H9 (cell line): ENCODE data around the gene SAXO1. TPM values are rescaled to one million over a fixed set of nuclear protein-coding genes. Genes with fewer than 3 reads are reported as not detected.

ENCODE experiments used
- DNase-seq: peaks from one replicate; pipeline ENCODE4 v3.0.0-alpha.2; 2017
- H2AFZ ChIP-seq: one replicate; pipeline ENCODE4 v1.6.1; 2013; ENCODE audit warnings: mild to moderate bottlenecking, low read length, control low read depth, moderate library complexity
- H2AK5ac ChIP-seq: 2 replicates; pipeline ENCODE4 v1.6.1; 2013; ENCODE audit warnings: low read length, control low read depth, mixed read lengths; ENCODE audit not compliant: insufficient read length
- H2BK120ac ChIP-seq: one replicate; pipeline ENCODE4 v1.6.1; 2013; ENCODE audit warnings: low read depth, mild to moderate bottlenecking, low read length, control low read depth, inconsistent platforms; ENCODE audit not compliant: poor library complexity, severe bottlenecking
- H2BK12ac ChIP-seq: 2 replicates; pipeline ENCODE4 v1.6.1; 2013; ENCODE audit warnings: low read length, control low read depth, mixed read lengths, low read depth; ENCODE audit not compliant: insufficient read length
- H2BK15ac ChIP-seq: 2 replicates; pipeline ENCODE4 v1.6.1; 2013; ENCODE audit warnings: low read depth, low read length, control low read depth
- H2BK20ac ChIP-seq: one replicate; pipeline ENCODE4 v1.6.1; 2013; ENCODE audit warnings: low read depth, mild to moderate bottlenecking, low read length, control low read depth, inconsistent platforms; ENCODE audit not compliant: poor library complexity, severe bottlenecking
- H2BK5ac ChIP-seq: 2 replicates; pipeline ENCODE4 v1.6.1; 2013; ENCODE audit warnings: low read length, control low read depth, mixed read lengths; ENCODE audit not compliant: insufficient read length
- H3K14ac ChIP-seq: 2 replicates; pipeline ENCODE4 v1.6.1; 2013; ENCODE audit warnings: low read length, control low read depth; ENCODE audit not compliant: insufficient read depth
- H3K18ac ChIP-seq: 2 replicates; pipeline ENCODE4 v1.6.1; 2013; ENCODE audit warnings: low read depth, mild to moderate bottlenecking, mixed read lengths, low read length, control low read depth; ENCODE audit not compliant: insufficient read length
- H3K23ac ChIP-seq: 2 replicates; pipeline ENCODE4 v1.6.1; 2013; ENCODE audit warnings: low read length, control low read depth, mixed read lengths, low read depth; ENCODE audit not compliant: insufficient read length
- H3K23me2 ChIP-seq: 2 replicates; pipeline ENCODE4 v1.6.1; 2013; ENCODE audit warnings: low read depth, mild to moderate bottlenecking, mixed read lengths, low read length, control low read depth; ENCODE audit not compliant: insufficient read length, poor library complexity, severe bottlenecking
- H3K27ac ChIP-seq: 2 replicates; pipeline ENCODE4 v1.5.1; 2013; ENCODE audit warnings: low read length, control low read depth, mixed read lengths, low read depth; ENCODE audit not compliant: insufficient read length
- H3K27me3 ChIP-seq: 2 replicates; pipeline ENCODE4 v1.6.1; 2013; ENCODE audit warnings: low read length, control low read depth, inconsistent platforms; ENCODE audit not compliant: insufficient read depth
- H3K4ac ChIP-seq: 2 replicates; pipeline ENCODE4 v1.6.1; 2013; ENCODE audit warnings: low read depth, mild to moderate bottlenecking, control low read depth, inconsistent platforms, low read length, moderate library complexity
- H3K4me1 ChIP-seq: 2 replicates; pipeline ENCODE4 v1.6.1; 2013; ENCODE audit warnings: low read length, control low read depth, inconsistent platforms; ENCODE audit not compliant: insufficient read depth
- H3K4me2 ChIP-seq: 2 replicates; pipeline ENCODE4 v1.6.1; 2013; ENCODE audit warnings: low read length, control low read depth, mixed read lengths; ENCODE audit not compliant: insufficient read length, insufficient read depth
- H3K56ac ChIP-seq: 2 replicates; pipeline ENCODE4 v1.6.1; 2013; ENCODE audit warnings: low read depth, mild to moderate bottlenecking, mixed read lengths, low read length, control low read depth; ENCODE audit not compliant: insufficient read length
- H3K79me1 ChIP-seq: 2 replicates; pipeline ENCODE4 v1.6.1; 2013; ENCODE audit warnings: low read depth, mild to moderate bottlenecking, moderate library complexity, low read length, control low read depth, inconsistent platforms; ENCODE audit not compliant: insufficient read depth, poor library complexity, severe bottlenecking
- H3K79me2 ChIP-seq: 2 replicates; pipeline ENCODE4 v1.6.1; 2013; ENCODE audit warnings: low read length, control low read depth, inconsistent platforms; ENCODE audit not compliant: insufficient read depth
- H3K9ac ChIP-seq: 2 replicates; pipeline ENCODE4 v1.6.1; 2013; ENCODE audit warnings: low read length, control low read depth, mixed read lengths; ENCODE audit not compliant: insufficient read length; ENCODE audit errors: extremely low read depth
- H3K9me3 ChIP-seq: one replicate; pipeline ENCODE4 v1.6.1; 2013; ENCODE audit warnings: low read depth, low read length, inconsistent platforms; ENCODE audit not compliant: control insufficient read depth
- H3T11ph ChIP-seq: one replicate; pipeline ENCODE4 v1.6.1; 2013; ENCODE audit warnings: mild to moderate bottlenecking, low read length, control low read depth, inconsistent platforms
- H4K20me1 ChIP-seq: one replicate; pipeline ENCODE4 v1.6.1; 2013; ENCODE audit not compliant: control insufficient read depth, insufficient read length, insufficient read depth
- H4K5ac ChIP-seq: 2 replicates; pipeline ENCODE4 v1.6.1; 2013; ENCODE audit warnings: low read depth, mild to moderate bottlenecking, mixed read lengths, low read length, control low read depth; ENCODE audit not compliant: insufficient read length
- H4K8ac ChIP-seq: replicated peaks from 2 replicates; pipeline ENCODE4 v1.6.1; 2013; ENCODE audit warnings: low read length, control low read depth, mixed read lengths, low read depth; ENCODE audit not compliant: insufficient read length
- H4K91ac ChIP-seq: 2 replicates; pipeline ENCODE4 v1.6.1; 2013; ENCODE audit warnings: low read depth, mild to moderate bottlenecking, moderate library complexity, mixed read lengths, low read length, control low read depth; ENCODE audit not compliant: insufficient read length
- H3K27ac Mint-ChIP-seq, 3 experiments: 2 replicates in 2 of 3; 3 replicates in 1 of 3; pipeline ENCODE4 v1.8.0; 2020 to 2021; ENCODE audit warnings: mixed read lengths in 3 of 3, mild to moderate bottlenecking in 1 of 3, moderate library complexity in 1 of 3
- H3K27me3 Mint-ChIP-seq: 2 replicates; pipeline ENCODE4 v1.8.0; 2021; ENCODE audit warnings: low read depth, mild to moderate bottlenecking, moderate library complexity, mixed read lengths
- H3K36me3 Mint-ChIP-seq, 3 experiments: 2 replicates in 2 of 3; 3 replicates in 1 of 3; pipeline ENCODE4 v1.8.0; 2020 to 2021; ENCODE audit warnings: low read depth in 3 of 3, mixed read lengths in 3 of 3; ENCODE audit not compliant: insufficient read depth in 1 of 3
- H3K4me1 Mint-ChIP-seq, 2 experiments: 2 replicates each; pipeline ENCODE4 v1.8.0; 2020; ENCODE audit warnings: mixed read lengths in 2 of 2
- H3K4me3 Mint-ChIP-seq, 2 experiments: 2 replicates in 1 of 2; 3 replicates in 1 of 2; pipeline ENCODE4 v1.8.0; 2020 to 2021; ENCODE audit warnings: mild to moderate bottlenecking in 2 of 2, mixed read lengths in 2 of 2, moderate library complexity in 1 of 2
- H3K9me3 Mint-ChIP-seq, 2 experiments: 2 replicates in 1 of 2; 3 replicates in 1 of 2; pipeline ENCODE4 v1.8.0; 2020; ENCODE audit warnings: mild to moderate bottlenecking in 2 of 2, mixed read lengths in 2 of 2, moderate library complexity in 1 of 2
- WGBS: extraction: QIAGEN DNeasy Blood & Tissue Kit; methylation state at CpG from one replicate; pipeline ENCODE4 v1.1.7; 2013; ENCODE audit warnings: missing lambda C conversion rate, low lambda C conversion rate, mixed read lengths; ENCODE audit not compliant: insufficient read length; ENCODE audit errors: extremely low coverage; 5-methylcytosine and 5-hydroxymethylcytosine counted together
- total RNA-seq: library from RNA; stranded (reverse); gene quantifications from 2 replicates; pipeline ENCODE4 v1.2.1, GENCODE V29; 2021
- TF ChIP-seq, protein P1 (sequence below): fragments of 200-600 bp; sonication (generic); conservative IDR thresholded peaks from 3 replicates; pipeline ENCODE4 v1.8.0; 2021; ENCODE audit warnings: antibody characterized with exemption, mild to moderate bottlenecking

Gene SAXO1
- total RNA-seq, 1 experiment from 2014 or later: 0.09 TPM

DNA sequence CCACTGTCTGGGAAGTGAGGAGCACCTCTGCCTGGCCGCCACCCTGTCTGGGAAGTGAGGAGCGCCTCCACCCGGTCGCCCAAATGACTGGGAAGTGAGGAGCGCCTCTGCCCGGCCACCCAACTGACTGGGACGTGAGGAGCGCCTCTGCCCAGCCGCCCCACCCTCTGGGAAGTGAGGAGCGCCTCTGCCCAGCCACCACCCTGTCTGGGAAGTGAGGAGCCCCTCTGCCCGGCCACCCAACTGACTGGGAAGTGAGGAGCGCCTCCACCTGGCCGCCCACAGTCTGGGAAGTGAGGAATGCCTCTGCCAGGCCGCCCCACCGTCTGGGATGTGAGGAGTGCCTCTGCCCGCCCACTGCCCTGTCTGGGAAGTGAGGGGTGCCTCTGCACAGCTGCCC is 32.9 kb downstream of the SAXO1 start:
- H3K23ac ChIP-seq: no peak overlapping the region
- H4K8ac ChIP-seq: no peak overlapping the region
- H2BK20ac ChIP-seq: no peak overlapping the region
- H3K79me1 ChIP-seq: no peaks in the 10 kb centered on the region
- no peak overlapping the region for H3K9ac ChIP-seq
- no peak overlapping the region for H2BK5ac ChIP-seq
- DNase-seq: no peak
- no peak overlapping the region for H3K4ac ChIP-seq
- Mint-ChIP-seq H3K36me3 (peaks cover 13 to 19% (median 14%) of the 10 kb centered on the region in 3 experiments), H3K27ac (no peak overlapping the region), H3K27me3 (no peaks in the 10 kb centered on the region; the same call in none of the 2 replicates), H3K4me3 (no peak overlapping the region), H3K4me1 (no peaks in the 10 kb centered on the region), H3K9me3 (peaks cover 29 to 41% of the 10 kb centered on the region in 2 experiments)
- no peaks in the 10 kb centered on the region for H3K9me3 ChIP-seq
- TF ChIP-seq, protein P1, sequence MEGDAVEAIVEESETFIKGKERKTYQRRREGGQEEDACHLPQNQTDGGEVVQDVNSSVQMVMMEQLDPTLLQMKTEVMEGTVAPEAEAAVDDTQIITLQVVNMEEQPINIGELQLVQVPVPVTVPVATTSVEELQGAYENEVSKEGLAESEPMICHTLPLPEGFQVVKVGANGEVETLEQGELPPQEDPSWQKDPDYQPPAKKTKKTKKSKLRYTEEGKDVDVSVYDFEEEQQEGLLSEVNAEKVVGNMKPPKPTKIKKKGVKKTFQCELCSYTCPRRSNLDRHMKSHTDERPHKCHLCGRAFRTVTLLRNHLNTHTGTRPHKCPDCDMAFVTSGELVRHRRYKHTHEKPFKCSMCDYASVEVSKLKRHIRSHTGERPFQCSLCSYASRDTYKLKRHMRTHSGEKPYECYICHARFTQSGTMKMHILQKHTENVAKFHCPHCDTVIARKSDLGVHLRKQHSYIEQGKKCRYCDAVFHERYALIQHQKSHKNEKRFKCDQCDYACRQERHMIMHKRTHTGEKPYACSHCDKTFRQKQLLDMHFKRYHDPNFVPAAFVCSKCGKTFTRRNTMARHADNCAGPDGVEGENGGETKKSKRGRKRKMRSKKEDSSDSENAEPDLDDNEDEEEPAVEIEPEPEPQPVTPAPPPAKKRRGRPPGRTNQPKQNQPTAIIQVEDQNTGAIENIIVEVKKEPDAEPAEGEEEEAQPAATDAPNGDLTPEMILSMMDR: no peak
- no peak overlapping the region for H2BK12ac ChIP-seq
- H3K27me3 ChIP-seq: no peaks in the 10 kb centered on the region
- H2BK120ac ChIP-seq: no peak overlapping the region
- H3K56ac ChIP-seq: no peak overlapping the region
- no peak overlapping the region for H4K5ac ChIP-seq
- no peaks in the 10 kb centered on the region for H3K4me1 ChIP-seq
- no peak overlapping the region for H2AK5ac ChIP-seq
- H2AFZ ChIP-seq: no peak overlapping the region
- WGBS: no CpG with 5 or more reads among the region's 16 CpGs
- H3K4me2 ChIP-seq: no peak overlapping the region
- no peaks in the 10 kb centered on the region for H3K23me2 ChIP-seq
- no peak overlapping the region for H3K27ac ChIP-seq
- H2BK15ac ChIP-seq: no peak overlapping the region
- H3K79me2 ChIP-seq: no peaks in the 10 kb centered on the region
- no peak overlapping the region for H4K91ac ChIP-seq
- no peak overlapping the region for H3K14ac ChIP-seq
- no peak overlapping the region for H3K18ac ChIP-seq
- no peak overlapping the region for H3T11ph ChIP-seq
- no peaks in the 10 kb centered on the region for H4K20me1 ChIP-seq
